Activated CD4-positive, CD25-positive, alpha-beta regulatory T cell (primary cell): ENCODE results near the gene CFLAR.
"Not testable (repeated sequence)": the region's sequence is repeated elsewhere in the genome, so short reads cannot be mapped to it uniquely, and the experiment has no call there.

ENCODE experiments used
- DNase-seq, 4 experiments: peaks; one replicate each; lab custom pipeline; 2025; lab: John Stamatoyannopoulos, UW

The CFLAR gene

DNA sequence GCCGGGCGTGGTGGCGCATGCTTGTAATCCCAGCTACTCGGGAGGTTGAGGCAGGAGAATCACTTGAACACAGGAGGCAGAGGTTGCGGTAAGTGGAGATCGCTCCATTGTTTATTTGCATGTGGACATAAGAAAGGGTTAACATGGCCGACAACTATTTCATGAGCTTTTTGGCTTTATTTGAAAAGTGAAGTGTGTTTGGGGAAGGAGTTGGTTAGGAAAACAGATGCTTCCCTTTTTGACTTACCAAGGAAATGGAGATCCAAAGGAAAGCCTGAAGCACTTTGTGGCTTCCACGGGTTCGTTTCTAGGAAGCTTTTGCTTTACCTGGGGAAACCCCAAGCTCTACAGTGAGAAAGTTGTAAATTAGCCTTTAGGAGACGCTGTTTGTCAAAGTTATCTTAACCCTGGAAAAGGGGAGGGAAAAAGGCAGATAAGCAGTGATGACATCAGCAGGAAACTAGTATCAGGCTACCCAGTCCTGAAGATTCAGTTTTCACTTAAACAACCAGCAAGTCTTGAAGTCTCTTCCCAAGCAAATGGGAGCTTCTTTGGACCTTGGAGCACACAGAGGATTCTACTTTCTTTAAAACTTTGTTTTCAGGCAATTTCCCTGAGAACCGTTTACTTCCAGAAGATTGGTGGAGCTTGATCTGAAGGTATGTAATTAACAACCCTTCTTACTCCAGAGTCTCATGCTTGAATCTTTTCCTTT, 66.8 kb downstream of the CFLAR start, which contains the start of gene CASP10:
CASP10 (plus strand) TSS at position 492 of the 715 bp plus-strand sequence. CDS start 2,637 bp downstream, outside the sequence.
- no peak for DNase-seq

- no peak for DNase-seq
Measured at GRCh38 chr2:201183365-201183727, 67.4 kb downstream of the CFLAR start.

- not testable (repeated sequence) for DNase-seq
Measured at GRCh38 chr2:201183835-201184234, 67.9 kb downstream of the CFLAR start.

GRCh38 chr2:201184248-201184647, 68.3 kb downstream of the CFLAR start:
- not testable (repeated sequence) for DNase-seq

DNA sequence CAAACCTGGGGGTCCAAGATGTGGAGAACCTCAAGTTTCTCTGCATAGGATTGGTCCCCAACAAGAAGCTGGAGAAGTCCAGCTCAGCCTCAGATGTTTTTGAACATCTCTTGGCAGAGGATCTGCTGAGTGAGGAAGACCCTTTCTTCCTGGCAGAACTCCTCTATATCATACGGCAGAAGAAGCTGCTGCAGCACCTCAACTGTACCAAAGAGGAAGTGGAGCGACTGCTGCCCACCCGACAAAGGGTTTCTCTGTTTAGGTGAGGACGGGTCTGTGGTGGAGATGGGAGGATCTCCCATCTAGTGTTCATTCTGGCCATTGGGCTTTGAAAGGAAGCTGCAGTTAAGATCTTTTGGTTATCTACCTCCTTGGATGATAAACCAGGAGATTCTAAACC, 69.9 kb downstream of the CFLAR start:
- no peak for DNase-seq

DNA sequence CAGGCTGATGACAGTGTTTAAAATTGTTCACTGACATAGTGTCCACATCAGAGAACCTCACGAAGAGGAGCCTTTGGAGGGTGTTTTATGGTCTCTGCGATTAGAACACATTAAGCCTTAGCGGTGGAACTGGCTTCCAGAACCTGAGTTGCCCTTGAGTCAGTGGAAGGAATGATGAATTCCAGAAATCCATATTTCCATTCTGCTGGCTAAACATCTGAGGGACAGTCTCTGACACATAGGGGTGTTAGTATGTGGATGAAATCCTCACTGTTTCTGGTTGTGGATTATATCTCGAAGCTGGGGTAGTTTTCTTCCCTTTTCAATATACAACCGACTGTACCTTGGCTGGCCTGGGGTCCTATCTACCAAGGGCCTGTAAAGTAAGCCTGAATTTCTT, 71.0 kb downstream of the CFLAR start:
- DNase-seq, result no peak

GRCh38 chr2:201188449-201188848, 72.5 kb downstream of the CFLAR start:
- DNase-seq, result no peak

GRCh38 chr2:201191132-201191875, 75.3 kb downstream of the CFLAR start:
- no peak for DNase-seq

- no peak for DNase-seq
Measured at GRCh38 chr2:201194097-201194496, 78.1 kb downstream of the CFLAR start.

DNA sequence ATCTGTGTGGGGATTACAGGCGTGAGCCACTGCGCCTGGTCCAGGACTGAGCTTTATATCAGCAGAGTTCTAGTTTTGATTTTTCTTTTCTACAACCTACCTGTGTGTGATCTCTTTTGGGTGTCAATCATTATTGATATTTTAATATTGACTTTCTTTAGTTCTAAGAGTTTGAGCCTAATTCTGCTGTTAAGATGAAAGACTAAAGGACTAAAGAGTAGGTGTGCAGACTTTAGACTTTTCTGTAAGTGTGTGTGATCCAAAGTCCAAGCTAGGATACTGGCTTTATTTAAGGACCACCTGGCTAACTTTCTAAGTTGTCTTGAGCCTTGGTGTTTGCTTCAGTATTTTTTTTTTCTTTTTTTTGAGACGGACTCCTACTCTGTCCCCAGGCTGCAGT, 79.4 kb downstream of the CFLAR start:
- no peak for DNase-seq

DNA sequence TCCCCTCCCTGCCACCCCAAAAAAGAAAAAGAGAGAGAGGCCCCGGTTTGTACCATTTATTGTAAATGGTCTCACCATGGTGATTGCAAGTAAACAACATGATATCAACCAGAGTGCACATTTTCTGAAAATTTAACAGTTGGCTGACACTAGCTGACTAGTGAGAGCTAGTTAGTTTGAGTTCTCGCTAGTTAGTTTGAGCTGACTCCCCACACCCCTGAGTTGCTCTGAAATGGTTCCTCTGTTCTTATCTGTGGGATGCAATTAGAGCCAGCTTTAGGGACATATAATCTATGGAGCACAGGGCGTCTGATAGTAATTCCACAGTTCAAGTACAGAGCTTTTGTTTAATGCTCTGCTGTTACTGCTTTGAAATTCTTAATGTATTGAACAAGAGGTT, 80.0 kb downstream of the CFLAR start:
- no peak for DNase-seq

GRCh38 chr2:201196803-201197202, 80.8 kb downstream of the CFLAR start:
- no peak for DNase-seq

DNA sequence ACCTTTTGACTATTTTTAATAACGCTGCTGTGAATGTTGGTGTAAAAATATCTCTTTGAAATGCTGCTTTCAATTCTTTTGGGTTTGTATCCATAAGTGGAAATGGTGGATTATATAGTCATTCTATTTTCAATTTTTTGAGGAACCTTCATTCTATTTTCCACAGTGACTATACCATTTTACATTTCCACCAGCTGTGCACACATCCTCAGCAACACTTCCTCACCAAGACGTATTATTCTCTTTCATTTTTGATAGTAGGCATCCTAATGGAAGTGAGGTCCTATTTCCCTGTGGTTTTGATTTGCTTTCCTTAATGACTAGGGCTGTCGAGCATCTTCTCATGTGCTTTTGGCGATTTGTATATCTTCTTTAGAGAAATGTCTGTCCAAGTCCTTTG, 81.8 kb downstream of the CFLAR start:
- no peak for DNase-seq

- no peak for DNase-seq
Measured at GRCh38 chr2:201199847-201200246, 83.9 kb downstream of the CFLAR start.

- no peak for DNase-seq
Measured at GRCh38 chr2:201200345-201200744, 84.4 kb downstream of the CFLAR start.

DNA sequence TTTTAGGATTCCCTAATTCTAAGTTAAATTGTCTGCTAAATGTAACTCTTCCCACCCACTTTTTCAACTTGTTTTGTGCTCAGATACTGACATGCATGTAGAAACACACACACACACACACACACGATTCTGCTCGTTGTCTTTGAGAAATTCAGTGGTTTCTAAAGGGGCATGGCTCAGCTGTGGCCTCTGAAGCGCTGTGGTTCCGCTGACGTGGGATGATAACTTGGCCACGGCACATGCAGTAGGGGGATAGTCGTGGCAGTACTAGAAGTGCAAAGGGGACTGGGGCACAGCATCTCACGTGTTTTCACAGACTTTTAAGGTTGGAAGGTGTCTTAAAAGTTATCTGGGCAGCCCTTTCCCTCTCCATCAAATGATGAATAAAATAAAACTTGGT, 85.4 kb downstream of the CFLAR start:
- no peak for DNase-seq

- DNase-seq, result no peak
Measured at GRCh38 chr2:201203916-201204654, 88.1 kb downstream of the CFLAR start.

GRCh38 chr2:201204655-201205514, 88.9 kb downstream of the CFLAR start:
- DNase-seq, result no peak

DNA sequence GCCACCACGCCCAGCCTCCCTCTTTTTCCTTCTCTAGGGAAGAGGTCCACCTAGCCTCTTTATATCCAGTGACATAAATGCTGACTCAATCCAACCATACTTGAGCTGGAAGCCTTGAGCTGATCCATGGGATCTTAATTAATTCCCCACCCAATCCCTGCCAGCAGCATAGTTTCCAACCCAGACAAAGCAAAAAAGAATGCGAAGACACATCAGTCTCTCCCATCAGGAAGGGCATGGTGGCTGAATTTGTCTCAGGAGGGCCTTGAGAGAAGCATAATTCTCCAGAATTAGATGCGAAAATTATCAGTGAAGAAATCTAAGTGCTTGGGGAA, 89.5 kb downstream of the CFLAR start:
- DNase-seq, result no peak

DNA sequence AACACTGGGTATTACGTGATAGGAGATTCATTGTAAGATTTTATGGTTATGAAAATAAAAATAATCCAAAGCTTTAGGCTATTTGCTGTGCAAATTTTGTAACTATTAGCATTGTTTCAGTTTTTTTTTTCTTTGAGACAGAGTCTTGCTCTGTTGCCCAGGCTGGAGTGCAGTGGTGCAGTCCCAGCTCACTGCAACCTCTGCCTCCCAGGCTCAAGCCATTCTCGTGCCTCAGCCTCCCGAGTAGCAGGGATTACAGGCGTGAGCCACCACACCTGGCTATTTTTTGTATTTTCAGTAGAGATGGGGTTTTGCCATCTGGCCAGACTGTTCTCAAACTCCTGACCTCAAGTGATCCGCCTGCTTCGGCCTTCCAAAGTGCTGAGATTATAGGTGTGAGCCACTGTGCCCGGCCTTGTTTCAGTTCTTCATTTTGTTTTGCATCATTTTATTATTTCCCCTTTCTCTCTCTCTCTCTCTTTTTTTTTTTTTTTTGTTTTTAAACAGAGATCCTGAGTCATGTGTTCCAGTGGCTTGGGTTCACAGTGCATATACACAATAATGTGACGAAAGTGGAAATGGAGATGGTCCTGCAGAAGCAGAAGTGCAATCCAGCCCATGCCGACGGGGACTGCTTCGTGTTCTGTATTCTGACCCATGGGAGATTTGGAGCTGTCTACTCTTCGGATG, 92.7 kb downstream of the CFLAR start:
- no peak for DNase-seq

GRCh38 chr2:201215963-201216362, 100.0 kb downstream of the CFLAR start:
- DNase-seq, result no peak
